ENCODE measurements around the gene LY6G5B. TPM values are rescaled to one million over a fixed set of nuclear protein-coding genes. Genes with fewer than 3 reads are reported as not detected.

LY6G5B gene
- total RNA-seq, 4 donors from 2014 or later = 0.10 to 9.3 (median 3.9) TPM

DNA sequence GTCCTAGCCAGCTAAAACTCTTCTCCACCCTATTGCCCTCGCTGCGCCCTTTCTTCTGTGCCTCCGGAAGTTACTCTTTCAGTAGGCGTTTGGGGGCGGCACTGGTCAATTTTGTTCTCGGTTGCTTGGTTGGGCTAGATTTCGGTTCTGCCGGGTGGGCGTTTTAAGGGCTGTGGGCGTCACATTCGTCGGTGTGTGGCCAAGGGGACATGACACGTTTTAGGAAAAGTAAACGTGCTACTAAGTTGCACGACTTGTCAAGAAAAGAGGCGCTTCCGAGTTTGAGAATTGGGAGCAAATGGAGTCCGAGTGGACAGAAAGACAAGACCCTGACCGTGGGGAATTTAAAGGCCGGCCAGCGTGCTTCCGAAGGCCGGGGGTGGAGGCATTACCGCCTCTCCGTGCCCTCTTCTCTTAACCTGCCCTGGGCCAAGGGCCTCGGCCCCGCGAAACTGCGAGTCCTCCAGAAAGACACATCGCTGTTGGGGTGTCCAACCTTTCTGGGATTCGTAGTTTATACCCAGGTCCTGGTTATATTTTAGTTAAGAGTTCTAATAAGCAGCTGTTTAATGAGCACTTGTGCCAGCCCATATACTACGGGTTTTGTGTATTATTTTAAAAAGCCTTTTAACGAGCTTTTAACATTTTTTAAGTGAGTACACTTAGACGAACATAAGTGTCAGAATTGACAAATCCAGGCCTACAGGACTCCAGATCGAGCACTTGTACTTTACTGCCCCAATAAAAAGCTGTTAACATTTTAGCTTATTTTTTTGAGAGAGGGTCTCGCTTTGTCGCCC lies 16.7 kb upstream of the LY6G5B start:
- TF ChIP-seq CTCF (IDR thresholded peaks at IDR 0.05) = peak in 1 of 4 experiments; percentile 25
- no peak for TF ChIP-seq POLR2A (IDR thresholded peaks at IDR 0.05)
- TF ChIP-seq EP300 (IDR thresholded peaks at IDR 0.05) = no peak
- Histone ChIP-seq H3K27me3 (no peaks in the 10 kb centered on the region), H3K36me3 (peaks cover 0 to 54% of the 10 kb centered on the region in 2 donors), H3K9me3 (no peaks in the 10 kb centered on the region), H3K4me1 (peaks cover 0 to 71% (median 18%) of the 10 kb centered on the region in 3 donors), H3K27ac (peak overlapping the region; percentile 84 to 99 (median 97)), H3K4me3 (peak overlapping the region; percentile 52 to 83)
- WGBS, 2 donors (ENCODE audit: low coverage in 1 of 2) = 11 to 12% methylated on average over 25 to 27 of the region's 37 CpGs
- peak; percentile 80 for ATAC-seq

DNA sequence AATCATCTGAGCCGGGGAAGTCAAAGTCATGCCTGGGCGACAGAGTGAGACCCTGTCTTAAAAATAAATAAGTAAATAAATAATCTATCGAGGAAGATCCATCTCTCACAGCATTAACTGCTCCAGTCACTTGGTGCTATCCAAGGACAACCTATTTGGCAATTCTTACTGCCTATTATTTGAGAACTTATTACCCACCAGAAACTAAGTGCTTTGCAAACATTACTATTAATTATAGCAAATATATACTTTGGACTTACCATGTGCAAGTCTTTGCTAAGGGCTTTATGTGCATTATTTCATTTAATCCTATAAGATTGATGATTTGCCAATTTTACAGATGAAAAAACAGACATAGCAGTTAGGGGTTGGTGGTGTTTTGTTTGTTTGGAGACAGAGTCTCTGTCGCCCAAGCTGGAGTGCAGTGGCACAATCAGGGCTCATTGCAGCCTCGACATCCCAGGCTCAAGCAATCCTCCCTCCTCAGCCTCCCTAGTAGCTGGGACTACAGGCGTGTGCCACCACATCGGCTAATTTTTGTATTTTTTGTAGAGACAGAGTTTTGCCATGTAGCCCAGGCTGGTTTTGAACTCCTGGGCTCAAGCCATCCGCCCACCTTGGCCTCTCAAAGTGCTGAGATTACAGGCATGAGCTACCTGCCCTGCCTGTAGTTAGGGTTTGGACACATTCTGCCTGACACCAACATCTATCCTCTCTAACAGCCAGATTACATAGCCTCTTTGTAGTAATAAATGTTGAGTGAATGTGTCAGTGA lies 15.0 kb upstream of the LY6G5B start:
- no peak overlapping the region for H3K4me3 ChIP-seq
- WGBS, 2 donors (ENCODE audit: low coverage in 1 of 2) = 90 to 92% methylated on average over 7 of the region's 8 CpGs
- H3K4me1 ChIP-seq = peaks cover 8 to 78% (median 35%) of the 10 kb centered on the region in 3 donors
- no peak for ATAC-seq
- H3K27ac ChIP-seq = no peak overlapping the region
- H3K27me3 ChIP-seq = no peaks in the 10 kb centered on the region
- TF ChIP-seq EP300 (IDR thresholded peaks at IDR 0.05) = no peak
- no peak for TF ChIP-seq CTCF (IDR thresholded peaks at IDR 0.05)
- TF ChIP-seq POLR2A (IDR thresholded peaks at IDR 0.05) = no peak
- no peak for TF ChIP-seq POLR2AphosphoS5 (IDR thresholded peaks at IDR 0.05)
- H3K36me3 ChIP-seq = peaks cover 0 to 42% of the 10 kb centered on the region in 2 donors
- no peaks in the 10 kb centered on the region for H3K9me3 ChIP-seq

DNA sequence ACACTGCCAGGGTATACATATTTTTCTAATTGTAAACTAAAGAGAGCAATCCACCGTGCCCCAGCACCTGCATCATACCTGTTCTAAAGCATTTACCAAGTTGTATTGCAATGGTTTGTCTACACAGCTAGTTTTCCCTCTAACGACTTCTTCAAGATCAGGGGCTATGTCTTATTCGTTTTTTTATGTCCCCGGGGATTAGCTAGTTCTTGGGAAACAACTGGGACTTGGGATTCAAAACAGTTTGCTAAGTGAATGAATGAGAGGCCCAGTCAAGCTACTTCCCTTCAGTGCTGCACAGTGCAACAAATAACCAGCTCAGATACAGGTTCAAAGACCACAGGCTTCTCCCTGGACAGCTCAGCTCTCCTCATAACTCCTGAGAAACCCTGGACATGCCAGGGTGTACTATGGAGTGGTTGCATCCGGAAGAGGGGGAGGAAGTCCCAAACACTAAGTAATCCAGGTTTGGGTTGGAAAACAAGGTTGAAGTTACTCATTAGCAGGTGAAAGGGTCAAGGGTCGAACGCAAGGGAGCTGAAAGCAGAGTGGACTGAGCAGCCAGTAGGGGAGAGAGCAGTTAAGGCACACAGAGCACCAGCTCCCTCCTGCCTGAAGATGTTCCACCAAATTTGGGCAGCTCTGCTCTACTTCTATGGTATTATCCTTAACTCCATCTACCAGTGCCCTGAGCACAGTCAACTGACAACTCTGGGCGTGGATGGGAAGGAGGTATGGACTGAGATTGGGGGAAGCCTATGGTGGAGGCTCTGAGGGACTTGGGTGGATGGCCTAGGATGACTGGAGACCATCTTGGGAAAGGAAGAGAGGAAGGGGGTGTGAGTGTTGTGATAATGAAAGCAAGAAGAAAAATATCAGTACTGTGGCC lies 14.2 kb upstream of the LY6G5B start, which contains the start of gene APOM:
Gene APOM, plus strand, starts transcription at position 546 of the 889 bp plus-strand sequence. Its CDS starts 73 bp downstream, at position 619.
- Histone ChIP-seq H3K27ac (no peak within 1 kb of the TSS), H3K4me1 (peaks cover 8 to 74% (median 35%) of the 10 kb centered on the region in 3 donors), H3K27me3 (no peaks in the 10 kb centered on the region), H3K36me3 (peaks cover 0 to 38% of the 10 kb centered on the region in 2 donors), H3K4me3 (no peak within 1 kb of the TSS), H3K9me3 (no peaks in the 10 kb centered on the region)
- WGBS, 2 donors (ENCODE audit: low coverage in 1 of 2) = 74 to 75% methylated on average over 5 to 6 of the region's 8 CpGs
- TF ChIP-seq CTCF (IDR thresholded peaks at IDR 0.05) (no peak), POLR2AphosphoS5 (IDR thresholded peaks at IDR 0.05) (no peak), EP300 (IDR thresholded peaks at IDR 0.05) (no peak), POLR2A (IDR thresholded peaks at IDR 0.05) (no peak)
- ATAC-seq = no peak

DNA sequence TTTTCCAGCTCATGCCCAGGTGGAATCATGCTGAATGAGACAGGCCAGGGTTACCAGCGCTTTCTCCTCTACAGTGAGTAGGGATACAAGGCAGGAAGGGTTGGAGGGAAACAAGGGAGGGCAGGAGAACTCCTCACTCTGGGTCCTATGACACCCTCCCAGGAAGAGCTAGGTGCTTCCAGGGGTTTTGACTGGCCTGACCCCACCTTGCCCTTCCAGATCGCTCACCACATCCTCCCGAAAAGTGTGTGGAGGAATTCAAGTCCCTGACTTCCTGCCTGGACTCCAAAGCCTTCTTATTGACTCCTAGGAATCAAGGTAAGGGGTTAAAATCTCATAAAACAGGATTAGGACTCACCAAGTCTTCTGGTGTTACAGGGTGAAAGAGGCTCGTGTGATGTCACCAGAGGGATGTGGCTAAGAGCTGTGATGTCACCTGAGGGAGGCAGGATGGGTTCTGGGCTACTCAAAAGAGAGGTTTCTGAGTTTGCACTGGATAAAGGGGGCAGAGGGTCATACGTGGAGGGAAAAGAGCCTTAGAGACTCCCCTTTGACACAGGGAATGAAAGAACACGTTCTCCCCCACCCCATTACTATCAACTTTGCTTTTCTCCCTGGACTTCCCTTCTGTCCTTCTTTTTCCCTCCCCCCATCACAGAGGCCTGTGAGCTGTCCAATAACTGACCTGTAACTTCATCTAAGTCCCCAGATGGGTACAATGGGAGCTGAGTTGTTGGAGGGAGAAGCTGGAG lies 12.2 kb upstream of the LY6G5B start:
- peaks cover 8 to 80% (median 28%) of the 10 kb centered on the region in 3 donors for H3K4me1 ChIP-seq
- no peaks in the 10 kb centered on the region for H3K9me3 ChIP-seq
- no peak overlapping the region for H3K4me3 ChIP-seq
- ATAC-seq = no peak
- WGBS, 2 donors (ENCODE audit: low coverage in 1 of 2) = 36 to 72% methylated on average over 3 to 4 of the region's 6 CpGs
- H3K27ac ChIP-seq = peak overlapping the region in 3 of 4 donors; percentile 1 to 88 (median 10)
- H3K36me3 ChIP-seq = peaks cover 0 to 44% of the 10 kb centered on the region in 2 donors
- no peak for TF ChIP-seq POLR2A (IDR thresholded peaks at IDR 0.05)
- no peak for TF ChIP-seq POLR2AphosphoS5 (IDR thresholded peaks at IDR 0.05)
- no peak for TF ChIP-seq EP300 (IDR thresholded peaks at IDR 0.05)
- TF ChIP-seq CTCF (IDR thresholded peaks at IDR 0.05) = no peak
- no peaks in the 10 kb centered on the region for H3K27me3 ChIP-seq
